Central memory CD4-positive, alpha-beta T cell (primary cell): Measurements from ENCODE around the gene ANKRD29.

Source experiments
- DNase-seq: peaks from one replicate; pipeline ENCODE4 v3.0.0; 2022

Gene ANKRD29

DNA sequence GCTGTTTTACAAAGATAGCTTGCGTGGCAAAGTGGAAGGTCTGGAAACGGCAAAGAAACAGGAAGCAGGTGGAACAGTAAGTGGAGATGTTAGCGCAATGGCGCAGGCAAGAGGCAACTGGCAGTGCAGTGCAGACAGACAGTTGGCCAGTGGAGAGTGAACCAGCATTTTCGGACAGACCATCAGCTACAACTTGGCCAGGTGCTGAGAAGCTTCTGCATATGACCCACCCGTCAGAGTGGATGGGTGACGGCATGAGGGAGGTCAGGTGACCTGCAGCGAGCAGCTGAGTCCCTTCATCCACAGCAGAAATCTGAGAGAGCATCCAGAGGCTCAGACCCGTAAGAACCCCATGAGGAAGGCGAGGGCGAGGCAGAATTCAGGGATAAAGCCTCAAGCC, 110.2 kb downstream of the ANKRD29 start:
- DNase-seq = no peak

DNA sequence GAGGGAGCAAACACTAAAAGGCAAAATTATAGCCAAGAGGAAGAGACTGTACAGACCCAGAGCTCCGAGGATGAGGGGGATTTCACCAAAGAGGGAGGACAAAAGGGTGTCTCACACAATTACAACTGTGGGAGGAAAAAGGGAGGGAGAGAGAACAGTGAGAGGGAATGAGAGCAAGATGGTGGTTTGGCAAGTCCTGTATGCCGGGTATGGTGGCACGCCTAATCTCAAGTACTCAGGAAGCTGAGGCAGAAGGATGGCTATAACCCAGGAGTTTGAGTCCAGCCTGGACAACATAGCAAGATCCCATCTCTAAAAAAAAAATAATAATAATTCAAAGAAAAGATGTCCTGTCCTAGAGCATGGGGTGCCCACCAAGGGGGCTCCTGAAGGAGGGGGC, 110.7 kb downstream of the ANKRD29 start:
- no peak for DNase-seq

DNA sequence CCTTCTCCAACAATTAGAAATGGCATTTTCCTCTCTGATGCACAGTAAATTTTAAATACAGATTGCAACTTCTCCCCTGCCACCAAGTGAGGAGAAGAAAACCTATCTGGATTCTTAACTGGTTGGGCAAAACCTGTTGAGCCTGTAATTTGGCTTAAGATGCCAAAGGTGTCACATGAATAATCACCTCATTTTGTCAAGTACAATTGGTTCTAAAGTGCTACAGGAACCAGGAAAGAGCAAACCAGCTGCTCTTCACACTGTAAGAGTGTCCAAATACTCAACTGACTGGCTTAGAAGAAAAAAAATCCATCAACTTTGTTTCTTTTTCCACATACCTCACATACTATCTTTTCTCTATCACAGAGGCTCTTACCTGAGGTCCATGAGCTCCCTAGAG, 111.8 kb downstream of the ANKRD29 start:
- no peak for DNase-seq
